Measurements from ENCODE around the gene ACOX1. TPM values are rescaled to one million over a fixed set of nuclear protein-coding genes. Genes with fewer than 3 reads are reported as not detected.
A peak's percentile ranks its signal among the peaks of the same experiment; 100 is the strongest.

ACOX1 gene
- total RNA-seq, 1 experiment from 2014 or later, result 50.2 TPM

DNA sequence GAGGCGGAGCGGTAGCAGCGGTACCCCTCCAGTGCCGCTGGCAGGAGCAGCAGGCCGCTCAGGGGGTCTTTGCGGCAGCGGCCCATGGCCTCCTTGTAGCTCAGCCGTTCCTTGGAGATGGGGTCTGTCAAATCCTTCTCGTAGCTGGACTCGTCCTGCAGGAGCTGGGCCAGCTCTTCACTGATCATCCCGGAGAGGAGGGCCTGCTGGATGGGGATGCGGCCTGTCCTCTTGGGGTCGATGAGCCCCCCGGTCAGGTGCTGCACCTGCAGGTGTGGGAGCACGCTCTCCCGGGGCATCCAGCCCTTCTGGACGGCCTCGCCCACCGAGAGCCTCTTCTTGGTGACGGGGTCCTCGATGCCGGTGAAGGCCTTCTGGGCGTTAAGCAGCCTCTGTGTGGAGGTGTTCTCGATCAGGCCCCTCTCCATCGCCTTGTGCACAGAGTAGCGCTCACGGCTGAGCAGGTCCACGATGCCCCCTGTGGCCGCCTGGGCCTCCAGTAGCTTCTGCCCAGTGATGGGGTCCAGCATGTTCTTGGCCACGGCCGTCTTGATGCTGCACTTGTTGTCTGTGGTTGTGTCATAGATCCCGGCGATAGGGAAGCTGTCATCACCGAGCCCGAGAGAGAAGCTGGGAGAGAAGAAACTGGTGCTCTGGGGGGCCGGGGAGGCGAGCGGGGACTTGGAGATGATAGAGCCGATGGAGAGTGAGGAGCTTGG is 28.3 kb upstream of the ACOX1 start:
- no peak for ATAC-seq
- ChIA-PET CTCF (interaction anchor here (0.9 to 7.1 kb wide), 4 partner anchors 8 to 273 kb away, joined by 3 to 68 read pairs (median 6); partner anchors contain the start of gene MRPL38), POLR2A (interaction anchor here (0.8 kb wide), 1 partner anchor 98 kb away, joined by 3 read pairs; no protein-coding TSS in a partner anchor), RAD21 (ENCODE audit: low non-redundant PET in 1 of 2, low total read pairs in 2 of 2, uncharacterized antibody in 2 of 2, unreplicated experiment in 2 of 2) (no interaction called here)
- H4K20me1 ChIP-seq (ENCODE audit: insufficient read depth), result no peaks in the 10 kb centered on the region
- no peaks in the 10 kb centered on the region for H3K27me3 ChIP-seq (ENCODE audit: insufficient read depth, low read length)
- TF ChIP-seq EGR1 (IDR thresholded peaks at IDR 0.05; ENCODE audit: low read depth), result no peak
- TF ChIP-seq, protein P1, sequence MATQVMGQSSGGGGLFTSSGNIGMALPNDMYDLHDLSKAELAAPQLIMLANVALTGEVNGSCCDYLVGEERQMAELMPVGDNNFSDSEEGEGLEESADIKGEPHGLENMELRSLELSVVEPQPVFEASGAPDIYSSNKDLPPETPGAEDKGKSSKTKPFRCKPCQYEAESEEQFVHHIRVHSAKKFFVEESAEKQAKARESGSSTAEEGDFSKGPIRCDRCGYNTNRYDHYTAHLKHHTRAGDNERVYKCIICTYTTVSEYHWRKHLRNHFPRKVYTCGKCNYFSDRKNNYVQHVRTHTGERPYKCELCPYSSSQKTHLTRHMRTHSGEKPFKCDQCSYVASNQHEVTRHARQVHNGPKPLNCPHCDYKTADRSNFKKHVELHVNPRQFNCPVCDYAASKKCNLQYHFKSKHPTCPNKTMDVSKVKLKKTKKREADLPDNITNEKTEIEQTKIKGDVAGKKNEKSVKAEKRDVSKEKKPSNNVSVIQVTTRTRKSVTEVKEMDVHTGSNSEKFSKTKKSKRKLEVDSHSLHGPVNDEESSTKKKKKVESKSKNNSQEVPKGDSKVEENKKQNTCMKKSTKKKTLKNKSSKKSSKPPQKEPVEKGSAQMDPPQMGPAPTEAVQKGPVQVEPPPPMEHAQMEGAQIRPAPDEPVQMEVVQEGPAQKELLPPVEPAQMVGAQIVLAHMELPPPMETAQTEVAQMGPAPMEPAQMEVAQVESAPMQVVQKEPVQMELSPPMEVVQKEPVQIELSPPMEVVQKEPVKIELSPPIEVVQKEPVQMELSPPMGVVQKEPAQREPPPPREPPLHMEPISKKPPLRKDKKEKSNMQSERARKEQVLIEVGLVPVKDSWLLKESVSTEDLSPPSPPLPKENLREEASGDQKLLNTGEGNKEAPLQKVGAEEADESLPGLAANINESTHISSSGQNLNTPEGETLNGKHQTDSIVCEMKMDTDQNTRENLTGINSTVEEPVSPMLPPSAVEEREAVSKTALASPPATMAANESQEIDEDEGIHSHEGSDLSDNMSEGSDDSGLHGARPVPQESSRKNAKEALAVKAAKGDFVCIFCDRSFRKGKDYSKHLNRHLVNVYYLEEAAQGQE (IDR thresholded peaks at IDR 0.05; ENCODE audit: low read depth), result no peak
- TF ChIP-seq YY1 (IDR thresholded peaks at IDR 0.05; ENCODE audit: extremely low read depth, insufficient replicate concordance, low read depth, low read length), result no peak
- TF ChIP-seq SIN3A (IDR thresholded peaks at IDR 0.05; ENCODE audit: low read depth), result no peak
- no peak for TF ChIP-seq JUND (IDR thresholded peaks at IDR 0.05)
- TF ChIP-seq EZH2phosphoT487 (IDR thresholded peaks at IDR 0.05; ENCODE audit: borderline replicate concordance), result no peak
- no peak for TF ChIP-seq SRF (IDR thresholded peaks at IDR 0.05; ENCODE audit: low read depth)
- TF ChIP-seq SP1 (IDR thresholded peaks at IDR 0.05; ENCODE audit: low read depth), result no peak
- TF ChIP-seq, protein P2, sequence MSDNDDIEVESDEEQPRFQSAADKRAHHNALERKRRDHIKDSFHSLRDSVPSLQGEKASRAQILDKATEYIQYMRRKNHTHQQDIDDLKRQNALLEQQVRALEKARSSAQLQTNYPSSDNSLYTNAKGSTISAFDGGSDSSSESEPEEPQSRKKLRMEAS (IDR thresholded peaks at IDR 0.05), result no peak
- H3K79me2 ChIP-seq (ENCODE audit: insufficient read depth, low read length), result no peaks in the 10 kb centered on the region
- no peak overlapping the region; the same call in 1 of the 2 replicates for H3K27ac ChIP-seq (ENCODE audit: low read depth, low read length)
- intact Hi-C loops (cut with micrococcal nuclease), result no loop called here
- peaks cover 0 to 13% of the 10 kb centered on the region in 2 experiments; a peak in 2 of 4 replicates for H3K4me1 ChIP-seq (ENCODE audit: control insufficient read depth in 1 of 2, insufficient read depth in 2 of 2, low read length in 2 of 2)
- H3K9me2 ChIP-seq (ENCODE audit: insufficient read depth), result no peaks in the 10 kb centered on the region
- no peak overlapping the region for H2AFZ ChIP-seq (ENCODE audit: low read depth, low read length, poor library complexity, severe bottlenecking)
- no peaks in the 10 kb centered on the region for H3K9me3 ChIP-seq (ENCODE audit: control insufficient read depth in 1 of 2, insufficient read depth in 1 of 2, low read depth in 1 of 2, low read length in 2 of 2)
- no peak overlapping the region for H3K9ac ChIP-seq (ENCODE audit: low read length)
- no peak for DNase-seq (ENCODE audit: low read depth, low spot score)
- no peak overlapping the region for H3K4me2 ChIP-seq (ENCODE audit: low read length)
- H3K36me3 ChIP-seq (ENCODE audit: control insufficient read depth in 1 of 2, insufficient read depth in 2 of 2, low read length in 2 of 2), result peaks cover 23 to 26% of the 10 kb centered on the region in 2 experiments; a peak in 2 of 4 replicates
- BruUV-seq (replicated peaks), result TSS peak; percentile 7
- no peak overlapping the region for H3K4me3 ChIP-seq (replicated peaks in 1 of 2; ENCODE audit: low read depth in 1 of 2, low read length in 2 of 2)

Measured in HCT116 (cell line).